SK-N-SH (cell line): ENCODE results near the gene C22orf15.

Experiments used
- CHD2 ChIP-seq: fragments of 150-350 bp; IDR thresholded peaks from 2 replicates; pipeline ENCODE4 v1.6.1; 2018; ENCODE audit warnings: low read length; ENCODE audit not compliant: partially characterized antibody
- EP300 ChIP-seq, 2 experiments: IDR thresholded peaks; 2 replicates each; pipeline versions ENCODE4 v1.4.0 to v1.6.1; 2012; ENCODE audit warnings: borderline replicate concordance in 1 of 2, low read depth in 1 of 2, low read length in 1 of 2
- EZH2phosphoT487 ChIP-seq: fragments of 200-600 bp; sonication (generic); IDR thresholded peaks from 2 replicates; pipeline ENCODE4 v1.6.1; 2017; ENCODE audit warnings: low read depth, mixed run types, mild to moderate bottlenecking, antibody characterized with exemption, moderate library complexity, borderline replicate concordance
- FOSL2 ChIP-seq: IDR thresholded peaks from 2 replicates; pipeline ENCODE4 v1.4.0; 2012; ENCODE audit warnings: low read depth, mild to moderate bottlenecking, moderate library complexity, borderline replicate concordance
- FOXM1 ChIP-seq: IDR thresholded peaks from 2 replicates; pipeline ENCODE4 v1.4.0; 2012; ENCODE audit warnings: low read depth, mild to moderate bottlenecking
- NFIC ChIP-seq: IDR thresholded peaks from 2 replicates; pipeline ENCODE4 v1.4.0; 2012; ENCODE audit warnings: borderline replicate concordance
- POLR2AphosphoS5 ChIP-seq: IDR thresholded peaks from 2 replicates; pipeline ENCODE4 v1.6.1; 2012; ENCODE audit warnings: low read depth, low read length
- RAD21 ChIP-seq: IDR thresholded peaks from 2 replicates; pipeline ENCODE4 v1.6.1; 2012; ENCODE audit warnings: mild to moderate bottlenecking, low read length
- RCOR1 ChIP-seq: fragments of 150-350 bp; IDR thresholded peaks from 2 replicates; pipeline ENCODE4 v1.6.1; 2017; ENCODE audit warnings: antibody characterized with exemption, low read length
- REST ChIP-seq: IDR thresholded peaks from 2 replicates; pipeline ENCODE4 v1.6.1; 2012; ENCODE audit warnings: mild to moderate bottlenecking, low read depth, low read length, moderate library complexity
- SMC3 ChIP-seq: IDR thresholded peaks from 2 replicates; pipeline ENCODE4 v1.6.1; 2012; ENCODE audit warnings: low read depth, low read length, improper control_type of control experiment
- TAF1 ChIP-seq: IDR thresholded peaks from 2 replicates; pipeline ENCODE4 v1.6.1; 2012; ENCODE audit warnings: low read depth, mild to moderate bottlenecking, low read length, moderate library complexity, borderline replicate concordance
- YY1 ChIP-seq: IDR thresholded peaks from 2 replicates; pipeline ENCODE4 v1.4.0; 2012; ENCODE audit warnings: low read depth, mild to moderate bottlenecking
- TF ChIP-seq, protein P1 (sequence below): fragments of 200-600 bp; sonication (generic); IDR thresholded peaks from 2 replicates; pipeline ENCODE4 v1.6.1; 2017; ENCODE audit warnings: antibody characterized with exemption, mild to moderate bottlenecking, moderate library complexity

DNA sequence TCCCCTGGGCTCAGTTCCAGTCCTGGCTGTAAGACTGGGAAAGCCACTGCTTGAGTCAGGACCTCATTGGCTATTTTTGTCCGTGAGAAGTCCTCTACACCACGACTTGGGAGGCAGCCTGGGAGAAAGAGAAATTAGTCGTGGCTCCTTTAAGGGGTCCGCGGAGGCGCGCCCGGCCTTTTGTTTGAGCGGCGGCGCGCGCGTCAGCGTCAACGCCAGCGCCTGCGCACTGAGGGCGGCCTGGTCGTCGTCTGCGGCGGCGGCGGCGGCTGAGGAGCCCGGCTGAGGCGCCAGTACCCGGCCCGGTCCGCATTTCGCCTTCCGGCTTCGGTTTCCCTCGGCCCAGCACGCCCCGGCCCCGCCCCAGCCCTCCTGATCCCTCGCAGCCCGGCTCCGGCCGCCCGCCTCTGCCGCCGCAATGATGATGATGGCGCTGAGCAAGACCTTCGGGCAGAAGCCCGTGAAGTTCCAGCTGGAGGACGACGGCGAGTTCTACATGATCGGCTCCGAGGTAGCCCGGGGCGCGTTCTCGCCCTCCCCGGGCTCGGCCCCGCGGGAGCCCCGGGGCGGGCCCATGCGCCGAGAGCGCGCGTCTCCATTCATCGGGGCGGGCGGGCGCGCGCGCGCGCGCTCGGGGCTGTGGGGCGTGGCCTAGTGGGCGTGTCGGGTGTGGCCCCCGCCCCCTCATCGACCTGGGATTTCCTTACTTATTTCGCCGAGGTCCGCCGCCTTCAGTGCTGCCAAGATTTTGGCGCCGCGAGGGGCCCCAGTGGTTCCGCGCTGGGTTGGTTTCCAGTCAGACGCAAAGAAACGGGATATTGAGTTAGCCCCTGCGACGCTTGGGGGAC, 24.2 kb downstream of the C22orf15 start, which contains the start of gene SMARCB1:
- TF ChIP-seq CHD2 (no peak), EP300 (IDR thresholded peaks at IDR 0.05; ENCODE audit: borderline replicate concordance in 1 of 2, low read depth in 1 of 2, low read length in 1 of 2) (no peak; a peak in 1 of 4 replicates), TAF1 (peak; percentile 23; the same call in 1 of the 2 replicates), YY1 (no peak; the same call in 1 of the 2 replicates), EZH2phosphoT487 (no peak), REST (no peak), POLR2AphosphoS5 (peak; percentile 52; the same call in 1 of the 2 replicates), RCOR1 (no peak), RAD21 (no peak), SMC3 (no peak; the same call in 1 of the 2 replicates), FOXM1 (no peak), NFIC (no peak; the same call in 1 of the 2 replicates), FOSL2 (no peak)
- TF ChIP-seq, protein P1, sequence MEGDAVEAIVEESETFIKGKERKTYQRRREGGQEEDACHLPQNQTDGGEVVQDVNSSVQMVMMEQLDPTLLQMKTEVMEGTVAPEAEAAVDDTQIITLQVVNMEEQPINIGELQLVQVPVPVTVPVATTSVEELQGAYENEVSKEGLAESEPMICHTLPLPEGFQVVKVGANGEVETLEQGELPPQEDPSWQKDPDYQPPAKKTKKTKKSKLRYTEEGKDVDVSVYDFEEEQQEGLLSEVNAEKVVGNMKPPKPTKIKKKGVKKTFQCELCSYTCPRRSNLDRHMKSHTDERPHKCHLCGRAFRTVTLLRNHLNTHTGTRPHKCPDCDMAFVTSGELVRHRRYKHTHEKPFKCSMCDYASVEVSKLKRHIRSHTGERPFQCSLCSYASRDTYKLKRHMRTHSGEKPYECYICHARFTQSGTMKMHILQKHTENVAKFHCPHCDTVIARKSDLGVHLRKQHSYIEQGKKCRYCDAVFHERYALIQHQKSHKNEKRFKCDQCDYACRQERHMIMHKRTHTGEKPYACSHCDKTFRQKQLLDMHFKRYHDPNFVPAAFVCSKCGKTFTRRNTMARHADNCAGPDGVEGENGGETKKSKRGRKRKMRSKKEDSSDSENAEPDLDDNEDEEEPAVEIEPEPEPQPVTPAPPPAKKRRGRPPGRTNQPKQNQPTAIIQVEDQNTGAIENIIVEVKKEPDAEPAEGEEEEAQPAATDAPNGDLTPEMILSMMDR: no peak
